ENCODE measurements around the gene FILIP1L. TPM values are rescaled to one million over a fixed set of nuclear protein-coding genes. Genes with fewer than 3 reads are reported as not detected.

FILIP1L gene
- total RNA-seq, 1 experiment from 2014 or later: 0.17 TPM

- H3K79me2 ChIP-seq (ENCODE audit: insufficient read depth, low read length): peaks cover 13% of the 10 kb centered on the region
- ATAC-seq (no peak), DNase-seq (ENCODE audit: low read depth, low spot score) (no peak)
- no TSS peak for BruUV-seq (replicated peaks)
- H3K9ac ChIP-seq (ENCODE audit: low read length): no peak overlapping the region
- no peaks in the 10 kb centered on the region for H4K20me1 ChIP-seq (ENCODE audit: insufficient read depth)
- no peaks in the 10 kb centered on the region for H3K27me3 ChIP-seq (ENCODE audit: insufficient read depth, low read length)
- CTCF ChIA-PET: no interaction called here
- H2AFZ ChIP-seq (ENCODE audit: low read depth, low read length, poor library complexity, severe bottlenecking): no peak overlapping the region
- H3K9me2 ChIP-seq (ENCODE audit: insufficient read depth): no peaks in the 10 kb centered on the region
- intact Hi-C loops (cut with micrococcal nuclease): no loop called here
- POLR2A ChIA-PET: no interaction called here
- no peak overlapping the region for H3K27ac ChIP-seq (ENCODE audit: low read depth, low read length)
- no peaks in the 10 kb centered on the region for H3K36me3 ChIP-seq (ENCODE audit: control insufficient read depth in 1 of 2, insufficient read depth in 2 of 2, low read length in 2 of 2)
- no peak overlapping the region for H3K4me2 ChIP-seq (ENCODE audit: low read length)
- RAD21 ChIA-PET (ENCODE audit: low non-redundant PET in 1 of 2, low total read pairs in 2 of 2, uncharacterized antibody in 2 of 2, unreplicated experiment in 2 of 2): no interaction called here
- H3K9me3 ChIP-seq (ENCODE audit: control insufficient read depth in 1 of 2, insufficient read depth in 1 of 2, low read depth in 1 of 2, low read length in 2 of 2): no peaks in the 10 kb centered on the region
- H3K4me3 ChIP-seq (replicated peaks in 1 of 2; ENCODE audit: low read depth in 1 of 2, low read length in 2 of 2): no peak overlapping the region
- no peaks in the 10 kb centered on the region for H3K4me1 ChIP-seq (ENCODE audit: control insufficient read depth in 1 of 2, insufficient read depth in 2 of 2, low read length in 2 of 2)
- TF ChIP-seq CTCF (IDR thresholded peaks at IDR 0.05 in 2 of 3, conservative IDR thresholded peaks at IDR 0.05 in 1 of 3; ENCODE audit: borderline replicate concordance in 1 of 3, insufficient read depth in 1 of 3, low read depth in 2 of 3, low read length in 2 of 3): 0 out of 6 replicates have a peak, but pooled peaks of 1 of the 3 experiments have one; percentile 6
- no peak for TF ChIP-seq POLR2A (IDR thresholded peaks at IDR 0.05; ENCODE audit: borderline replicate concordance, extremely low read depth, insufficient read depth, insufficient read length)
- no peak for TF ChIP-seq ZBTB33 (IDR thresholded peaks at IDR 0.05; ENCODE audit: extremely low read depth, insufficient replicate concordance, low read length)
These were observed 228.4 kb downstream of the FILIP1L start for GRCh38 chr3:99885851-99886250.

- Histone ChIP-seq H3K9me3 (ENCODE audit: control insufficient read depth in 1 of 2, insufficient read depth in 1 of 2, low read depth in 1 of 2, low read length in 2 of 2) (no peaks in the 10 kb centered on the region), H3K4me1 (ENCODE audit: control insufficient read depth in 1 of 2, insufficient read depth in 2 of 2, low read length in 2 of 2) (no peaks in the 10 kb centered on the region), H3K9ac (ENCODE audit: low read length) (no peak overlapping the region), H3K4me2 (ENCODE audit: low read length) (no peak overlapping the region), H2AFZ (ENCODE audit: low read depth, low read length, poor library complexity, severe bottlenecking) (no peak overlapping the region), H3K27ac (ENCODE audit: low read depth, low read length) (no peak overlapping the region), H4K20me1 (ENCODE audit: insufficient read depth) (no peaks in the 10 kb centered on the region), H3K79me2 (ENCODE audit: insufficient read depth, low read length) (peaks cover 5% of the 10 kb centered on the region; the same call in 1 of the 2 replicates), H3K9me2 (ENCODE audit: insufficient read depth) (no peaks in the 10 kb centered on the region), H3K27me3 (ENCODE audit: insufficient read depth, low read length) (no peaks in the 10 kb centered on the region), H3K36me3 (ENCODE audit: control insufficient read depth in 1 of 2, insufficient read depth in 2 of 2, low read length in 2 of 2) (no peaks in the 10 kb centered on the region), H3K4me3 (replicated peaks in 1 of 2; ENCODE audit: low read depth in 1 of 2, low read length in 2 of 2) (no peak overlapping the region)
- ChIA-PET CTCF (no interaction called here), RAD21 (ENCODE audit: low non-redundant PET in 1 of 2, low total read pairs in 2 of 2, uncharacterized antibody in 2 of 2, unreplicated experiment in 2 of 2) (no interaction called here), POLR2A (no interaction called here)
- intact Hi-C loops (cut with micrococcal nuclease): no loop called here
- no TSS peak for BruUV-seq (replicated peaks)
- DNase-seq (ENCODE audit: low read depth, low spot score) (no peak), ATAC-seq (no peak)
- no peak for TF ChIP-seq EGR1 (IDR thresholded peaks at IDR 0.05; ENCODE audit: low read depth)
- TF ChIP-seq ZBTB33 (IDR thresholded peaks at IDR 0.05; ENCODE audit: extremely low read depth, insufficient replicate concordance, low read length): no peak
- TF ChIP-seq REST (IDR thresholded peaks at IDR 0.05; ENCODE audit: low read depth): no peak
- TF ChIP-seq YY1 (IDR thresholded peaks at IDR 0.05; ENCODE audit: extremely low read depth, insufficient replicate concordance, low read depth, low read length): no peak
- no peak for TF ChIP-seq CEBPB (IDR thresholded peaks at IDR 0.05; ENCODE audit: low read depth)
- TF ChIP-seq JUND (IDR thresholded peaks at IDR 0.05): no peak
- no peak for TF ChIP-seq TCF7L2 (IDR thresholded peaks at IDR 0.05; ENCODE audit: borderline replicate concordance, extremely low read depth, insufficient read depth, insufficient read length)
These were observed 229.2 kb downstream of the FILIP1L start for GRCh38 chr3:99885085-99885484.

All from HCT116 (cell line).